Panc1 (cell line): ENCODE measurements around the gene LIPT1. TPM values are rescaled to one million over a fixed set of nuclear protein-coding genes. Genes with fewer than 3 reads are reported as not detected.

Experiments used
- ATAC-seq: fragments of 200-7000 bp; cut with Tn5 transposase; 2 replicates; pipeline ENCODE4 v1.9.1; 2020; ENCODE audit warnings: mild to moderate bottlenecking, moderate library complexity
- BruUV-seq: library from RNA; stranded (reverse); fragments of 400-500 nt; replicated peaks from 2 replicates; lab custom pipeline; 2021; lab: Mats Ljungman, UMichigan
- CTCF ChIA-PET: fragments of 300-600 bp; sonication (Branson Sonifier 250); formaldehyde crosslinking; loops from one replicate; lab custom pipeline; 2022; ENCODE audit warnings: antibody characterized with exemption; lab: Charles Lee
- POLR2A ChIA-PET: fragments of 300-600 bp; sonication (Branson Sonifier 250); formaldehyde crosslinking; loops from one replicate; lab custom pipeline; 2022; ENCODE audit warnings: antibody characterized with exemption; lab: Charles Lee
- DNase-seq: peaks from one replicate; pipeline ENCODE4 v3.0.0-alpha.2; 2010; ENCODE audit warnings: low read depth, low spot score
- H3K27ac ChIP-seq: 2 replicates; pipeline ENCODE4 v1.5.1; 2011; ENCODE audit warnings: mild to moderate bottlenecking, low read length, inconsistent platforms
- H3K27me3 ChIP-seq: fragments of 200-500 bp; sonication (Bioruptor generic); 2 replicates; pipeline ENCODE4 v1.6.0; 2014; ENCODE audit warnings: low read length, inconsistent platforms; ENCODE audit not compliant: control insufficient read depth, insufficient read depth
- H3K36me3 ChIP-seq: fragments of 200-500 bp; sonication (Bioruptor generic); 2 replicates; pipeline ENCODE4 v1.5.1; 2014; ENCODE audit warnings: inconsistent platforms, mild to moderate bottlenecking, low read length, moderate library complexity; ENCODE audit not compliant: control insufficient read depth, insufficient read depth
- H3K4me1 ChIP-seq: 2 replicates; pipeline ENCODE4 v1.5.1; 2011; ENCODE audit warnings: inconsistent platforms, mild to moderate bottlenecking, low read length, moderate library complexity; ENCODE audit not compliant: control insufficient read depth, insufficient read depth
- H3K4me3 ChIP-seq, 2 experiments: 2 replicates each; pipeline ENCODE4 v1.5.1; 2011 to 2012; ENCODE audit warnings: low read depth in 2 of 2, low read length in 2 of 2, mild to moderate bottlenecking in 2 of 2, inconsistent platforms in 1 of 2, moderate library complexity in 1 of 2
- H3K9me3 ChIP-seq: fragments of 200-500 bp; sonication (Bioruptor generic); 2 replicates; pipeline ENCODE4 v1.5.1; 2014; ENCODE audit warnings: low read depth, mild to moderate bottlenecking, inconsistent platforms, low read length, moderate library complexity; ENCODE audit not compliant: control insufficient read depth, insufficient read depth
- POLR2AphosphoS5 ChIP-seq: IDR thresholded peaks from 2 replicates; pipeline ENCODE4 v1.6.1; 2012; ENCODE audit warnings: mild to moderate bottlenecking, low read depth, low read length, moderate library complexity
- SIN3A ChIP-seq: IDR thresholded peaks from 2 replicates; pipeline ENCODE4 v1.6.1; 2012; ENCODE audit warnings: low read depth, mild to moderate bottlenecking, low read length, moderate library complexity, borderline replicate concordance; ENCODE audit not compliant: insufficient read depth
- TCF7L2 ChIP-seq: IDR thresholded peaks from 2 replicates; pipeline ENCODE4 v1.6.1; 2011; ENCODE audit warnings: mild to moderate bottlenecking, low read depth, low read length, inconsistent platforms
- in situ Hi-C: cut with HindIII; loops from 2 replicates; pipeline ENCODE4 v1.10.0; 2016; ENCODE audit warnings: low sequenced_read_pairs, low pct_unique_long_range_greater_than_20kb
- intact Hi-C: fragments of 100-400 bp; cut with micrococcal nuclease; formaldehyde crosslinking; loops from one replicate; pipeline ENCODE4 v1.10.0; 2022; ENCODE audit not compliant: unreplicated experiment
- total RNA-seq: library from RNA; stranded (reverse); gene quantifications from one replicate; pipeline ENCODE4 v1.2.1, GENCODE V29; 2021; ENCODE audit not compliant: unreplicated experiment
- TF ChIP-seq, protein P1 (sequence below): fragments of 450-650 bp; IDR thresholded peaks from 2 replicates; pipeline ENCODE4 v1.5.1; 2017; ENCODE audit warnings: mild to moderate bottlenecking
- TF ChIP-seq, protein P2 (sequence below), 2 experiments: IDR thresholded peaks; 2 replicates each; pipeline ENCODE4 v1.6.1; 2011 to 2012; ENCODE audit warnings: low read depth in 2 of 2, control low read depth in 1 of 2, low read length in 1 of 2, mild to moderate bottlenecking in 1 of 2, moderate library complexity in 1 of 2; ENCODE audit not compliant: insufficient read depth in 1 of 2

The LIPT1 gene
- total RNA-seq, 1 experiment from 2014 or later = 9.0 TPM

DNA sequence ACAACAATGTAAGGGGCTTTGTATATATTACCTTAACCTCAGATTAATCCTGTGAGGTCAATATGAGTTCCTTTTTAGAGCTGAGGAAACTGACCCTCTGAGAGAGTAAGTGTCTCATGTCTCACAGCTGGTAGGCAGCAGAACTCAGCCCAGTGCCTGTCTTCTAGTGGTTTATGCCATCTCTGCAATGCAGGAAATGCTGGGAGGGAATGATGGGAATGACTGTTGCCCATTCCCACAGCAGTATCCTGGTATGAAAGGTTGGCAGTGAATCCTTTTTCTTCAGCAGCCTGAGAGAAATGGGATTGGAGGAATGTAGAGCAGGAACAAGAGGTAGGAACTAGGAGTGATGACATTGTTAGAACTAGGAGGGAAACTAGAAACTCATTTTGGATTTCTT, 32.2 kb downstream of the LIPT1 start:
- H3K27me3 ChIP-seq = no peaks in the 10 kb centered on the region
- ATAC-seq (no peak), DNase-seq (no peak)
- H3K27ac ChIP-seq = no peak overlapping the region
- intact Hi-C loops = no loop called here
- POLR2A ChIA-PET = interaction anchor here (0.7 kb wide), 1 partner anchor 11 kb away, joined by 3 read pairs; no protein-coding TSS in a partner anchor
- H3K4me3 ChIP-seq = no peak overlapping the region
- BruUV-seq = no TSS peak
- peaks cover 6% of the 10 kb centered on the region for H3K4me1 ChIP-seq
- H3K9me3 ChIP-seq = no peaks in the 10 kb centered on the region
- H3K36me3 ChIP-seq = no peaks in the 10 kb centered on the region
- no peak for TF ChIP-seq TCF7L2
- TF ChIP-seq, protein P1, sequence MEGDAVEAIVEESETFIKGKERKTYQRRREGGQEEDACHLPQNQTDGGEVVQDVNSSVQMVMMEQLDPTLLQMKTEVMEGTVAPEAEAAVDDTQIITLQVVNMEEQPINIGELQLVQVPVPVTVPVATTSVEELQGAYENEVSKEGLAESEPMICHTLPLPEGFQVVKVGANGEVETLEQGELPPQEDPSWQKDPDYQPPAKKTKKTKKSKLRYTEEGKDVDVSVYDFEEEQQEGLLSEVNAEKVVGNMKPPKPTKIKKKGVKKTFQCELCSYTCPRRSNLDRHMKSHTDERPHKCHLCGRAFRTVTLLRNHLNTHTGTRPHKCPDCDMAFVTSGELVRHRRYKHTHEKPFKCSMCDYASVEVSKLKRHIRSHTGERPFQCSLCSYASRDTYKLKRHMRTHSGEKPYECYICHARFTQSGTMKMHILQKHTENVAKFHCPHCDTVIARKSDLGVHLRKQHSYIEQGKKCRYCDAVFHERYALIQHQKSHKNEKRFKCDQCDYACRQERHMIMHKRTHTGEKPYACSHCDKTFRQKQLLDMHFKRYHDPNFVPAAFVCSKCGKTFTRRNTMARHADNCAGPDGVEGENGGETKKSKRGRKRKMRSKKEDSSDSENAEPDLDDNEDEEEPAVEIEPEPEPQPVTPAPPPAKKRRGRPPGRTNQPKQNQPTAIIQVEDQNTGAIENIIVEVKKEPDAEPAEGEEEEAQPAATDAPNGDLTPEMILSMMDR = no peak
- TF ChIP-seq, protein P2, sequence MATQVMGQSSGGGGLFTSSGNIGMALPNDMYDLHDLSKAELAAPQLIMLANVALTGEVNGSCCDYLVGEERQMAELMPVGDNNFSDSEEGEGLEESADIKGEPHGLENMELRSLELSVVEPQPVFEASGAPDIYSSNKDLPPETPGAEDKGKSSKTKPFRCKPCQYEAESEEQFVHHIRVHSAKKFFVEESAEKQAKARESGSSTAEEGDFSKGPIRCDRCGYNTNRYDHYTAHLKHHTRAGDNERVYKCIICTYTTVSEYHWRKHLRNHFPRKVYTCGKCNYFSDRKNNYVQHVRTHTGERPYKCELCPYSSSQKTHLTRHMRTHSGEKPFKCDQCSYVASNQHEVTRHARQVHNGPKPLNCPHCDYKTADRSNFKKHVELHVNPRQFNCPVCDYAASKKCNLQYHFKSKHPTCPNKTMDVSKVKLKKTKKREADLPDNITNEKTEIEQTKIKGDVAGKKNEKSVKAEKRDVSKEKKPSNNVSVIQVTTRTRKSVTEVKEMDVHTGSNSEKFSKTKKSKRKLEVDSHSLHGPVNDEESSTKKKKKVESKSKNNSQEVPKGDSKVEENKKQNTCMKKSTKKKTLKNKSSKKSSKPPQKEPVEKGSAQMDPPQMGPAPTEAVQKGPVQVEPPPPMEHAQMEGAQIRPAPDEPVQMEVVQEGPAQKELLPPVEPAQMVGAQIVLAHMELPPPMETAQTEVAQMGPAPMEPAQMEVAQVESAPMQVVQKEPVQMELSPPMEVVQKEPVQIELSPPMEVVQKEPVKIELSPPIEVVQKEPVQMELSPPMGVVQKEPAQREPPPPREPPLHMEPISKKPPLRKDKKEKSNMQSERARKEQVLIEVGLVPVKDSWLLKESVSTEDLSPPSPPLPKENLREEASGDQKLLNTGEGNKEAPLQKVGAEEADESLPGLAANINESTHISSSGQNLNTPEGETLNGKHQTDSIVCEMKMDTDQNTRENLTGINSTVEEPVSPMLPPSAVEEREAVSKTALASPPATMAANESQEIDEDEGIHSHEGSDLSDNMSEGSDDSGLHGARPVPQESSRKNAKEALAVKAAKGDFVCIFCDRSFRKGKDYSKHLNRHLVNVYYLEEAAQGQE (IDR thresholded peaks at IDR 0.05; ENCODE audit: insufficient read depth in 1 of 2, low read depth in 2 of 2, low read length in 1 of 2) = no peak
- TF ChIP-seq POLR2AphosphoS5 = no peak
- no peak for TF ChIP-seq SIN3A
- in situ Hi-C loops = no loop called here
- CTCF ChIA-PET = no interaction called here

DNA sequence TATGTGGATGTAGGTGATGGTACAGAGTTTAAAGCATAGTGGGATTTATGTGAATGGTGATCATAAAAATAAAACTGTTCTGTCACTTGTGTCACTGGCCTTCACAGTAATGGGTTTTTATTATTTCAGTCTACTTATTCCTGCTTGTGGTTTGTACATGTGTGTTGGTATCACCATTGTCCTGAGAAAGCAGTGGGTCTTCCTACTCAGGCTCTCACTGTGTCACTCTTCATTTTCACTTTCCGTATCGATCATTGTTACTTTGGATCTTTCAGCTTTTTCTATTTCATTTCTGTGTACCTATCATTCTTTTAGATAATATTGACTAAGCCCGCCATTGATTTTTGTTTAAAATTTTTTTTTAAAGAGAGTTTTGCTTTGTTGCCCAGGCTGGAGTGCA, 33.6 kb downstream of the LIPT1 start:
- intact Hi-C loops = no loop called here
- DNase-seq = no peak
- Histone ChIP-seq H3K36me3 (no peaks in the 10 kb centered on the region), H3K27me3 (no peaks in the 10 kb centered on the region), H3K27ac (no peak overlapping the region), H3K4me3 (no peak overlapping the region), H3K9me3 (no peaks in the 10 kb centered on the region), H3K4me1 (no peaks in the 10 kb centered on the region)
- ATAC-seq = no peak
- no TSS peak for BruUV-seq
- in situ Hi-C loops = no loop called here
- POLR2A ChIA-PET = no interaction called here
- CTCF ChIA-PET = no interaction called here
- TF ChIP-seq, protein P1 = no peak
- TF ChIP-seq SIN3A = no peak
- TF ChIP-seq TCF7L2 = no peak
- TF ChIP-seq, protein P2 (IDR thresholded peaks at IDR 0.05; ENCODE audit: insufficient read depth in 1 of 2, low read depth in 2 of 2, low read length in 1 of 2) = no peak
- no peak for TF ChIP-seq POLR2AphosphoS5
